Measurements from ENCODE around the gene ST7. TPM values are rescaled to one million over a fixed set of nuclear protein-coding genes. Genes with fewer than 3 reads are reported as not detected.

ST7 gene
- total RNA-seq, 1 experiment from 2014 or later, result 12.4 TPM

GRCh38 chr7:117076426-117076943, 123.2 kb downstream of the ST7 start (continued):
- TF ChIP-seq CDX4 (CRISPR knock-in tag; IDR thresholded peaks at IDR 0.05; ENCODE audit: borderline replicate concordance), result no peak
- TF ChIP-seq ZMAT4 (CRISPR knock-in tag; IDR thresholded peaks at IDR 0.05), result no peak

GRCh38 chr7:117077658-117078057, 124.4 kb downstream of the ST7 start:
- H3K36me3 Mint-ChIP-seq, result peaks cover 5% of the 10 kb centered on the region
- no peak for TF ChIP-seq USF1 (CRISPR knock-in tag; IDR thresholded peaks at IDR 0.05)
- TF ChIP-seq SP1 (CRISPR knock-in tag; conservative IDR thresholded peaks at IDR 0.05), result no peak
- TF ChIP-seq ATF3 (CRISPR knock-in tag; conservative IDR thresholded peaks at IDR 0.05), result no peak
- TF ChIP-seq HMGXB4 (CRISPR knock-in tag; IDR thresholded peaks at IDR 0.05), result no peak
- no peak for TF ChIP-seq CBFB (CRISPR knock-in tag; IDR thresholded peaks at IDR 0.05; ENCODE audit: low read depth)
- no peak for TF ChIP-seq ZNF219 (CRISPR knock-in tag; IDR thresholded peaks at IDR 0.05; ENCODE audit: borderline replicate concordance)
- TF ChIP-seq KAT7 (CRISPR knock-in tag; IDR thresholded peaks at IDR 0.05; ENCODE audit: borderline replicate concordance), result no peak
- TF ChIP-seq IRF1 (CRISPR knock-in tag; IDR thresholded peaks at IDR 0.05), result no peak
- no peak for TF ChIP-seq E2F4 (CRISPR knock-in tag; IDR thresholded peaks at IDR 0.05; ENCODE audit: borderline replicate concordance, low read depth)
- TF ChIP-seq ZNF671 (CRISPR knock-in tag; IDR thresholded peaks at IDR 0.05), result no peak
- TF ChIP-seq MXD4 (CRISPR knock-in tag; IDR thresholded peaks at IDR 0.05; ENCODE audit: borderline replicate concordance), result no peak
- TF ChIP-seq PRDM15 (CRISPR knock-in tag; IDR thresholded peaks at IDR 0.05), result no peak
- H3K9me3 Mint-ChIP-seq, result peaks cover 10% of the 10 kb centered on the region
- H3K4me3 Mint-ChIP-seq, result no peak overlapping the region
- no peak overlapping the region for H3K27ac Mint-ChIP-seq
- ChIA-PET CTCF (no interaction called here), POLR2A (interaction anchor here (0.5 kb wide), 1 partner anchor 18 kb away, joined by 6 read pairs; no protein-coding TSS in a partner anchor)
- DNase-seq (ENCODE audit: low spot score), result no peak
- ATAC-seq, result no peak
- peaks cover 22% of the 10 kb centered on the region for H3K4me1 Mint-ChIP-seq
- H3K27me3 Mint-ChIP-seq (ENCODE audit: low read depth), result no peaks in the 10 kb centered on the region

Measured in WTC11 (cell line).